GM18520 (cell line): Measurements from ENCODE around the gene TMEM61.
"Not testable (repeated sequence)": the region's sequence is repeated elsewhere in the genome, so short reads cannot be mapped to it uniquely, and the experiment has no call there.

ENCODE experiments used
- ATAC-seq: cut with Tn5 transposase; IDR thresholded peaks from one replicate; pipeline ENCODE4 v1.9.1; 2021; ENCODE audit not compliant: unreplicated experiment

TMEM61 gene

GRCh38 chr1:54998677-54999076 lies 18.2 kb downstream of the TMEM61 start, which contains the start of gene BSND:
Gene BSND (plus strand): TSS chr1:54998933. CDS start chr1:54999187, 254 bp downstream.
- no peak for ATAC-seq

GRCh38 chr1:55000110-55001085 lies 20.0 kb downstream of the TMEM61 start:
- ATAC-seq = no peak

- ATAC-seq = no peak
Measured at GRCh38 chr1:55001311-55001710, 20.9 kb downstream of the TMEM61 start.

- no peak for ATAC-seq
Measured at GRCh38 chr1:55002686-55003085, 22.3 kb downstream of the TMEM61 start.

GRCh38 chr1:55005351-55006140 lies 25.1 kb downstream of the TMEM61 start:
- ATAC-seq = no peak

GRCh38 chr1:55006931-55007330 lies 26.5 kb downstream of the TMEM61 start:
- ATAC-seq = no peak

- ATAC-seq = no peak
Measured at GRCh38 chr1:55007625-55008024, 27.2 kb downstream of the TMEM61 start.

- ATAC-seq = no peak
Measured at GRCh38 chr1:55010194-55010886, 29.9 kb downstream of the TMEM61 start.

- ATAC-seq = no peak
Measured at GRCh38 chr1:55010887-55011217, 30.4 kb downstream of the TMEM61 start.

- ATAC-seq = no peak
Measured at GRCh38 chr1:55012661-55013060, 32.2 kb downstream of the TMEM61 start.

GRCh38 chr1:55015123-55015522 lies 34.7 kb downstream of the TMEM61 start:
- no peak for ATAC-seq

- no peak for ATAC-seq
Measured at GRCh38 chr1:55015731-55016620, 35.5 kb downstream of the TMEM61 start.

- no peak for ATAC-seq
Measured at GRCh38 chr1:55018395-55018794, 38.0 kb downstream of the TMEM61 start.

GRCh38 chr1:55021942-55022546 lies 41.6 kb downstream of the TMEM61 start:
- ATAC-seq = no peak

- ATAC-seq = not testable (repeated sequence)
Measured at GRCh38 chr1:55024163-55024562, 43.7 kb downstream of the TMEM61 start.

GRCh38 chr1:55026682-55027081 lies 46.3 kb downstream of the TMEM61 start:
- ATAC-seq = not testable (repeated sequence)

- not testable (repeated sequence) for ATAC-seq
Measured at GRCh38 chr1:55031098-55031497, 50.7 kb downstream of the TMEM61 start.

GRCh38 chr1:55033265-55033614 lies 52.8 kb downstream of the TMEM61 start:
- ATAC-seq = no peak

GRCh38 chr1:55034476-55035133 lies 54.2 kb downstream of the TMEM61 start:
- ATAC-seq = no peak
